ENCODE results near the gene RNASE13. TPM values are rescaled to one million over a fixed set of nuclear protein-coding genes. Genes with fewer than 3 reads are reported as not detected.

The RNASE13 gene
- polyA plus RNA-seq, 1 of the 3 experiments (the other 2 are of a cell fraction): not detected

DNA sequence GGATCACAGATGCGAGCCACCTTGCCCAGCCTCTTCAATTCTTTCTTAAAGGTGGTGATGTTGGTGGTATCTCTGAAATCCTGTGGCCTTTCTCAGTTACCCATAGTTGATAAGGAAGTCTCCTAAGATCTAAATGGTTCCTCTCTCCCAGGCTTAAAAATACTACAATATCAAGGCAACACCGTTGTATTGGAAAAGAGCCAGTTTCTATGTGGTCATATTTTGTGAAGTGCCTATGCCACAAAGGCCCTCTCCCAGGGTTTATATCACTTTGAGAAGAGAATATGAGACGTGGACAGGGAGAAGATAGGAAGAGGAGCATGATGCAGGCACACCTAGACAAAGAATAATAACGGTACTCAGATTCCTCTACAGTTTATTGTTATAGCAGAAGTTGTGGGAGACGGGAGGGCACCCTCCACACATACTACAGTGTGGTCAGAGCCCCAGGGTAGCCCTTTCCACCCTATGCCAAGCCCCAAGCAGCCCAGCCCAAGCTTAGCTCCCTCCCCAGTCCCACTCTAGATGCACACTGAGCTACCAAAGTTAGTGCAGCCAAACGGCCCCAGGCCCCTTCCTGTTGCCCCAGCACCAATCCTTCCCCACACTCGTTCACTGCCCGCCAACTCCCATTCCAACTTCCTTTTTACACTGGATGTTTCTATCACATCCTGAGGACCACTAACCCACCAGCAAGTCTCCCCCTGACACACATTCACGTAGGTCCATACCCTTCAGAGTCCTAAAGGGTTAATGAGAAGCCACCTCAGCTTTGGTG, 18.0 kb downstream of the RNASE13 start:
- Histone ChIP-seq H3K9me2 (no peaks in the 10 kb centered on the region), H2AFZ (ENCODE audit: low read depth) (no peak overlapping the region), H3K27ac (ENCODE audit: low read depth in 2 of 2, low read length in 1 of 2) (no peak overlapping the region), H3K79me2 (ENCODE audit: insufficient read depth) (no peaks in the 10 kb centered on the region), H4K20me1 (ENCODE audit: insufficient read depth) (no peaks in the 10 kb centered on the region), H3K9ac (no peak overlapping the region), H3K4me3 (ENCODE audit: low read depth in 2 of 2, low read length in 1 of 2) (no peak overlapping the region), H3K36me3 (replicated peaks in 1 of 2; ENCODE audit: control insufficient read depth in 1 of 2, insufficient read depth in 2 of 2, low read length in 1 of 2) (no peaks in the 10 kb centered on the region), H3K9me3 (no peaks in the 10 kb centered on the region), H3K4me2 (no peak overlapping the region), H3K4me1 (ENCODE audit: control insufficient read depth in 1 of 2, insufficient read depth in 2 of 2, low read depth in 1 of 2, low read length in 1 of 2) (no peaks in the 10 kb centered on the region; a peak in 1 of 4 replicates), H3K27me3 (ENCODE audit: insufficient read depth) (peaks cover 10% of the 10 kb centered on the region), H3F3A (replicated peaks; ENCODE audit: insufficient read depth) (no peaks in the 10 kb centered on the region)
- TF ChIP-seq POLR2AphosphoS5 (IDR thresholded peaks at IDR 0.05; ENCODE audit: low read depth, low read length): no peak
- TF ChIP-seq, protein P1, sequence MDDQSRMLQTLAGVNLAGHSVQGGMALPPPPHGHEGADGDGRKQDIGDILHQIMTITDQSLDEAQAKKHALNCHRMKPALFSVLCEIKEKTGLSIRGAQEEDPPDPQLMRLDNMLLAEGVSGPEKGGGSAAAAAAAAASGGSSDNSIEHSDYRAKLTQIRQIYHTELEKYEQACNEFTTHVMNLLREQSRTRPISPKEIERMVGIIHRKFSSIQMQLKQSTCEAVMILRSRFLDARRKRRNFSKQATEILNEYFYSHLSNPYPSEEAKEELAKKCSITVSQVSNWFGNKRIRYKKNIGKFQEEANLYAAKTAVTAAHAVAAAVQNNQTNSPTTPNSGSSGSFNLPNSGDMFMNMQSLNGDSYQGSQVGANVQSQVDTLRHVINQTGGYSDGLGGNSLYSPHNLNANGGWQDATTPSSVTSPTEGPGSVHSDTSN (IDR thresholded peaks at IDR 0.05): no peak
- TF ChIP-seq RCOR1 (IDR thresholded peaks at IDR 0.05; ENCODE audit: low read length): no peak
- TF ChIP-seq RFX5 (IDR thresholded peaks at IDR 0.05; ENCODE audit: low read length): no peak
- no peak for TF ChIP-seq NFIC (IDR thresholded peaks at IDR 0.05; ENCODE audit: borderline replicate concordance)
- TF ChIP-seq EZH2phosphoT487 (IDR thresholded peaks at IDR 0.05; ENCODE audit: borderline replicate concordance, low read depth): no peak
- no peak for TF ChIP-seq RAD21 (IDR thresholded peaks at IDR 0.05; ENCODE audit: low read length)
- TF ChIP-seq, protein P2, sequence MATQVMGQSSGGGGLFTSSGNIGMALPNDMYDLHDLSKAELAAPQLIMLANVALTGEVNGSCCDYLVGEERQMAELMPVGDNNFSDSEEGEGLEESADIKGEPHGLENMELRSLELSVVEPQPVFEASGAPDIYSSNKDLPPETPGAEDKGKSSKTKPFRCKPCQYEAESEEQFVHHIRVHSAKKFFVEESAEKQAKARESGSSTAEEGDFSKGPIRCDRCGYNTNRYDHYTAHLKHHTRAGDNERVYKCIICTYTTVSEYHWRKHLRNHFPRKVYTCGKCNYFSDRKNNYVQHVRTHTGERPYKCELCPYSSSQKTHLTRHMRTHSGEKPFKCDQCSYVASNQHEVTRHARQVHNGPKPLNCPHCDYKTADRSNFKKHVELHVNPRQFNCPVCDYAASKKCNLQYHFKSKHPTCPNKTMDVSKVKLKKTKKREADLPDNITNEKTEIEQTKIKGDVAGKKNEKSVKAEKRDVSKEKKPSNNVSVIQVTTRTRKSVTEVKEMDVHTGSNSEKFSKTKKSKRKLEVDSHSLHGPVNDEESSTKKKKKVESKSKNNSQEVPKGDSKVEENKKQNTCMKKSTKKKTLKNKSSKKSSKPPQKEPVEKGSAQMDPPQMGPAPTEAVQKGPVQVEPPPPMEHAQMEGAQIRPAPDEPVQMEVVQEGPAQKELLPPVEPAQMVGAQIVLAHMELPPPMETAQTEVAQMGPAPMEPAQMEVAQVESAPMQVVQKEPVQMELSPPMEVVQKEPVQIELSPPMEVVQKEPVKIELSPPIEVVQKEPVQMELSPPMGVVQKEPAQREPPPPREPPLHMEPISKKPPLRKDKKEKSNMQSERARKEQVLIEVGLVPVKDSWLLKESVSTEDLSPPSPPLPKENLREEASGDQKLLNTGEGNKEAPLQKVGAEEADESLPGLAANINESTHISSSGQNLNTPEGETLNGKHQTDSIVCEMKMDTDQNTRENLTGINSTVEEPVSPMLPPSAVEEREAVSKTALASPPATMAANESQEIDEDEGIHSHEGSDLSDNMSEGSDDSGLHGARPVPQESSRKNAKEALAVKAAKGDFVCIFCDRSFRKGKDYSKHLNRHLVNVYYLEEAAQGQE (IDR thresholded peaks at IDR 0.05; ENCODE audit: low read depth, low read length): no peak
- TF ChIP-seq, protein P3, sequence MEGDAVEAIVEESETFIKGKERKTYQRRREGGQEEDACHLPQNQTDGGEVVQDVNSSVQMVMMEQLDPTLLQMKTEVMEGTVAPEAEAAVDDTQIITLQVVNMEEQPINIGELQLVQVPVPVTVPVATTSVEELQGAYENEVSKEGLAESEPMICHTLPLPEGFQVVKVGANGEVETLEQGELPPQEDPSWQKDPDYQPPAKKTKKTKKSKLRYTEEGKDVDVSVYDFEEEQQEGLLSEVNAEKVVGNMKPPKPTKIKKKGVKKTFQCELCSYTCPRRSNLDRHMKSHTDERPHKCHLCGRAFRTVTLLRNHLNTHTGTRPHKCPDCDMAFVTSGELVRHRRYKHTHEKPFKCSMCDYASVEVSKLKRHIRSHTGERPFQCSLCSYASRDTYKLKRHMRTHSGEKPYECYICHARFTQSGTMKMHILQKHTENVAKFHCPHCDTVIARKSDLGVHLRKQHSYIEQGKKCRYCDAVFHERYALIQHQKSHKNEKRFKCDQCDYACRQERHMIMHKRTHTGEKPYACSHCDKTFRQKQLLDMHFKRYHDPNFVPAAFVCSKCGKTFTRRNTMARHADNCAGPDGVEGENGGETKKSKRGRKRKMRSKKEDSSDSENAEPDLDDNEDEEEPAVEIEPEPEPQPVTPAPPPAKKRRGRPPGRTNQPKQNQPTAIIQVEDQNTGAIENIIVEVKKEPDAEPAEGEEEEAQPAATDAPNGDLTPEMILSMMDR (IDR thresholded peaks at IDR 0.05): no peak
- TF ChIP-seq RXRA (IDR thresholded peaks at IDR 0.05; ENCODE audit: borderline replicate concordance, low read depth): no peak
- no peak for TF ChIP-seq ELF1 (IDR thresholded peaks at IDR 0.05)
- TF ChIP-seq, protein P4, sequence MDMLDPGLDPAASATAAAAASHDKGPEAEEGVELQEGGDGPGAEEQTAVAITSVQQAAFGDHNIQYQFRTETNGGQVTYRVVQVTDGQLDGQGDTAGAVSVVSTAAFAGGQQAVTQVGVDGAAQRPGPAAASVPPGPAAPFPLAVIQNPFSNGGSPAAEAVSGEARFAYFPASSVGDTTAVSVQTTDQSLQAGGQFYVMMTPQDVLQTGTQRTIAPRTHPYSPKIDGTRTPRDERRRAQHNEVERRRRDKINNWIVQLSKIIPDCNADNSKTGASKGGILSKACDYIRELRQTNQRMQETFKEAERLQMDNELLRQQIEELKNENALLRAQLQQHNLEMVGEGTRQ (IDR thresholded peaks at IDR 0.05; ENCODE audit: borderline replicate concordance, low read depth, low read length): no peak
- TF ChIP-seq TAF1 (IDR thresholded peaks at IDR 0.05; ENCODE audit: borderline replicate concordance, low read depth, low read length): no peak
- no peak for TF ChIP-seq SMC3 (IDR thresholded peaks at IDR 0.05; ENCODE audit: low read depth, low read length)
- TF ChIP-seq, protein P5, sequence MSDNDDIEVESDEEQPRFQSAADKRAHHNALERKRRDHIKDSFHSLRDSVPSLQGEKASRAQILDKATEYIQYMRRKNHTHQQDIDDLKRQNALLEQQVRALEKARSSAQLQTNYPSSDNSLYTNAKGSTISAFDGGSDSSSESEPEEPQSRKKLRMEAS (IDR thresholded peaks at IDR 0.05; ENCODE audit: low read depth): no peak
- no peak for TF ChIP-seq GATA2 (CRISPR knock-in tag; IDR thresholded peaks at IDR 0.05)
- no peak for TF ChIP-seq GABPA (IDR thresholded peaks at IDR 0.05; ENCODE audit: low read depth)
- no peak for TF ChIP-seq FOXJ3 (CRISPR knock-in tag; IDR thresholded peaks at IDR 0.05)
- TF ChIP-seq EP300 (IDR thresholded peaks at IDR 0.05; ENCODE audit: borderline replicate concordance in 1 of 2, low read depth in 1 of 2, low read length in 1 of 2): no peak
- CTCF ChIA-PET: interaction anchor here (0.8 to 18.2 kb wide), 11 partner anchors 9 to 119 kb away, joined by 3 to 555 read pairs (median 43); partner anchors contain the start of genes ARHGEF40, RNASE13, RNASE7 and TMEM253
- POLR2A ChIA-PET: interaction anchor here (0.6 to 2.1 kb wide), 3 partner anchors 7 to 88 kb away, joined by 3 to 11 read pairs (median 4); partner anchors contain the start of gene NDRG2
- WGBS (ENCODE audit: low lambda C conversion rate): 71% methylated on average over 9 of the region's 9 CpGs
- no peak for DNase-seq
